ENCODE data around the gene LZTS2.

LZTS2 gene

DNA sequence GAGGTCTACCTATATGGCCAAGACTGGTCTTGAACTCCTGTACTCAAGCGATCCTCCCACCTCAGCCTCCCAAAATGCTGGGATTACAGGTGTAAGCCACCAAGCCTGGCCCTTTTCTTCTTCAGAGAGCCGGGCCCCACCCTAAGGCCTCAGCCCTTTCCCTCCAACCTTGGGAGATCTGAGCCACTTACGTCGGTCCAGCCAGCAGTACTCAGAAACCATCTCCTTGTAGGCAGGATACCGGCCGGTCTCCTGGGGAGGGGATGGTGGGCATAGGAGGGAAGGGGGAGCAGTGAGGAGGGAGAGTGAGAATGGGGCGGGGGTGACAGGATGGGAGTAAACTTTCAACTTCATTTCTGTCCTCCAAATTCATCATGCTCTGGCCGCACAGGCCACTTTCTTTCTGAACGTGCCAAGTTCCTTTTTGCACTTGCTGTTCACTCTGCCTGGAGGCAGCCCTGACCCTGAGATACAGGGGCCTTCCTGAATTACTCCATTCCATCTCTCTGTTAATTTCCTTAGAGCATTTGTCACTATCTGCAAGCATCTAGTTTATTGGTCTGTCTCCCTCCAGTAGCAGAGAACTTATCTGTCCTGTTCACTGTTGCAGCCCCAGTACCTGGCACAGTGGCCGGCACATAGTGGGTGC is 20.9 kb downstream of the LZTS2 start:
- no peak for TF ChIP-seq ZFX (IDR thresholded peaks at IDR 0.05)
- TF ChIP-seq, protein P1, sequence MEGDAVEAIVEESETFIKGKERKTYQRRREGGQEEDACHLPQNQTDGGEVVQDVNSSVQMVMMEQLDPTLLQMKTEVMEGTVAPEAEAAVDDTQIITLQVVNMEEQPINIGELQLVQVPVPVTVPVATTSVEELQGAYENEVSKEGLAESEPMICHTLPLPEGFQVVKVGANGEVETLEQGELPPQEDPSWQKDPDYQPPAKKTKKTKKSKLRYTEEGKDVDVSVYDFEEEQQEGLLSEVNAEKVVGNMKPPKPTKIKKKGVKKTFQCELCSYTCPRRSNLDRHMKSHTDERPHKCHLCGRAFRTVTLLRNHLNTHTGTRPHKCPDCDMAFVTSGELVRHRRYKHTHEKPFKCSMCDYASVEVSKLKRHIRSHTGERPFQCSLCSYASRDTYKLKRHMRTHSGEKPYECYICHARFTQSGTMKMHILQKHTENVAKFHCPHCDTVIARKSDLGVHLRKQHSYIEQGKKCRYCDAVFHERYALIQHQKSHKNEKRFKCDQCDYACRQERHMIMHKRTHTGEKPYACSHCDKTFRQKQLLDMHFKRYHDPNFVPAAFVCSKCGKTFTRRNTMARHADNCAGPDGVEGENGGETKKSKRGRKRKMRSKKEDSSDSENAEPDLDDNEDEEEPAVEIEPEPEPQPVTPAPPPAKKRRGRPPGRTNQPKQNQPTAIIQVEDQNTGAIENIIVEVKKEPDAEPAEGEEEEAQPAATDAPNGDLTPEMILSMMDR (conservative IDR thresholded peaks at IDR 0.05): no peak
- no peak overlapping the region for H3K27ac ChIP-seq

GRCh38 chr10:101021239-101021638 is 21.6 kb downstream of the LZTS2 start:
- H3K27ac ChIP-seq: no peak overlapping the region
- TF ChIP-seq ZFX (IDR thresholded peaks at IDR 0.05): no peak
- TF ChIP-seq, protein P1 (conservative IDR thresholded peaks at IDR 0.05): no peak

GRCh38 chr10:101021692-101022251 is 22.2 kb downstream of the LZTS2 start:
- TF ChIP-seq, protein P1 (conservative IDR thresholded peaks at IDR 0.05): no peak
- no peak for TF ChIP-seq ZFX (IDR thresholded peaks at IDR 0.05)
- H3K27ac ChIP-seq: no peak overlapping the region

DNA sequence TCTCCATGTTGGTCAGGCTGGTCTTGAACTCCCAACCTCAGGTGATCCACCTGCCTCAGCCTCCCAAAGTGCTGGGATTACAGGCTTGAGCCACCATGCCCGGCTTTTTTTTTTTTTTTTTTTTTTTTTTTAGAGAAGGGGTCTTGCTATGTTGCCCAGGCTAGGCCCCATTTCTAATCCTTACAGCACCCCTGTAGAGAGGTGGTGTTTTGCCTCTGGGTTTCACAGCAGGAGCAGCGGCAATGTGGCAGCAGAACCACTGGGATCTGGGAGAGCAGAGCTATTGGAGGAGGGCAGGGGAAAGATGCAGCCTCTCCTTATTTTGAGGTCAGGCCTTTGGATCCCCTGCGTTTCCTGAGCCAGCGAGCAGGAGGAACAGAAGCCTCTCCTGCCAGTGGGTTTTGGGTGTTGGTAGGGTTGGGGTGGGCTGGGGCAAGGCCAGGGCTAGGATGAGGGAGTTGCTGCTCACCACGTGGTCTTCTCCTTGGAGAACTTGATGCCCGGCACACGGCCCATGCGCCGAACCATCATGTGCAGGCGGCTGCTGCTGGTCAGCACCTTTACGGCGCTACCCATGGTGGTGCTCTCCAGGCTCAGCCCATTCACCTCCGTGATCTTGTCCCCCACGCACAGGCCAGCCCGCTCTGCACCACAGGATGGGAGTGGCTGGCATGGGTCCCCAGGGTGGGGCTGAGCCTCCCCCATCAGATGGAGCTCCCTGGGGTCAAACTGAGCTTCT is 23.5 kb downstream of the LZTS2 start:
- no peak overlapping the region for H3K27ac ChIP-seq
- TF ChIP-seq, protein P1 (conservative IDR thresholded peaks at IDR 0.05): no peak
- no peak for TF ChIP-seq ZFX (IDR thresholded peaks at IDR 0.05)

DNA sequence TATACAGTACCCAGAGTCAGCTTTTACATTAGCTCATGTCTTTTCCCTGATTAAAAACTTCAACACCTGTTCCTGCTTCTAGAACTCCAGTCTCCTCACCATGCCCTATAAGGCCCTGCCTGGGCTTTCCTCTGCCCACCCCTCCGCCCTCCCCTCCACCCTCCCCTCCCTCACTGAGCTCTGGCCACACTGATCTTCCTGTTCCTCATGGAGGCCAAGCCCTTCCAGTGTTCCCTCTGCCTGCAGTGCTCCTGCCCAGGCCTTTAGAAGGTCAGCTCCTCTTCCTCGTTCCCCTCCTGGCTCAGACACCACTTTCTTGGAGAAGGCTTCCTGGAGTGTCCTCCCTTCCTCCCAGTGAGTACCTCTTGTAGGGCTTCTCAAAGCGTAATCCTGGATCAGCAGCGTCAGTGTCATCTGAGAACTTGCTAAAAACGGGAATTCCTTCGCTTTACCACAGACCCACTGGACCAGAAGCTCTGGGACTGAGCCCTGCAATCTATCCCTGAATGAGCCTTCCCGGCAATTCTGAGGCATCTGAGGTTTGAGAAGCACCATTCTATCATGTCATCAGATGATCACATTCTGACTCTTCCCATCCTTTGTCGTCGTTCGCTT is 27.6 kb downstream of the LZTS2 start:
- no peak overlapping the region for H3K27ac ChIP-seq
- TF ChIP-seq, protein P1 (conservative IDR thresholded peaks at IDR 0.05): no peak
- no peak for TF ChIP-seq ZFX (IDR thresholded peaks at IDR 0.05)

DNA sequence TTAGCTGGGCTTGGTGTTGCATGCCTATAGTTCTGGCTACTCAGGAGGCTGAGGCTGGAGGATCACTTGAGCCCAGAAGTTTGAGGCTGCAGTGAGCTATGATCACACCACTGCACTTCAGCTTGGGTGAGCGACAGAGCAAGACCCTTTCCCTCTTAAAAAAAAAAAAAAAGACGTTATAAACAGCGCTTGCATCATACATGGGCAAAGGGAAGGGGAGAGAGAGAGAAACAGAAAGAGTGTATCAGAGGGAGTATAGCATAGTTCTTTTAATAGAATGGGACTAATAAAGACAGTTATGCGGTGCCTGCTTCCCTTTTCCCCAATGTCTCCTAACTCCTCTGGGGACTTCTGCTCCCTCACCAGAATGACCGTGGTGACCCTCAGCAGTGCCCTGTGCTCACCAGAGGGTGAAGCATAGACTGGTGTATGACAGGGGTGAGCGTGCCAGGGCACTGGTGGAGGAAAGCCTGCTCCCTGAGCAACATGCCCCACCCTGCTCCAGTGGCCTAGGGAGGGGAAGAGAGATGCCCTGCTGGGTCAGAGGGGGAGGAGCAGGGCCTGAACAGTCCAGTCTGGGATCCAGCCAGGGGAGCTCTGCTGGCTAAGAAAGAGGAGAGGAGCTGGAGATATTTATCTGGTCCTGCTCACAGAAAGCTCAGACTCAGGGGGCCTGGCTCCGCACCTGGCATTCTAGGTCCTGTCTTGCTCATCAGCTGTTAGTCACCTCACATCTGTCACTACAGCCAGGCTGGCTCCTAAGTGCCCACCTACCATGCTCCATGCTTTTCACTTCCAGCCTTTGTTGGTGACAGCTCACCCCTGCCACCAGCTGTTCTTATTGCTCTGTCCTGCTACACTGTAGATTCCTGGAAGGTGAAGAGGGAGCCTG is 29.1 kb downstream of the LZTS2 start:
- TF ChIP-seq, protein P1 (conservative IDR thresholded peaks at IDR 0.05): no peak
- TF ChIP-seq ZFX (IDR thresholded peaks at IDR 0.05): no peak
- H3K27ac ChIP-seq: no peak overlapping the region
